Measurements from ENCODE around the gene ENOSF1.
"Not testable (repeated sequence)": the region's sequence is repeated elsewhere in the genome, so short reads cannot be mapped to it uniquely, and the experiment has no call there.

Gene ENOSF1, protein sequence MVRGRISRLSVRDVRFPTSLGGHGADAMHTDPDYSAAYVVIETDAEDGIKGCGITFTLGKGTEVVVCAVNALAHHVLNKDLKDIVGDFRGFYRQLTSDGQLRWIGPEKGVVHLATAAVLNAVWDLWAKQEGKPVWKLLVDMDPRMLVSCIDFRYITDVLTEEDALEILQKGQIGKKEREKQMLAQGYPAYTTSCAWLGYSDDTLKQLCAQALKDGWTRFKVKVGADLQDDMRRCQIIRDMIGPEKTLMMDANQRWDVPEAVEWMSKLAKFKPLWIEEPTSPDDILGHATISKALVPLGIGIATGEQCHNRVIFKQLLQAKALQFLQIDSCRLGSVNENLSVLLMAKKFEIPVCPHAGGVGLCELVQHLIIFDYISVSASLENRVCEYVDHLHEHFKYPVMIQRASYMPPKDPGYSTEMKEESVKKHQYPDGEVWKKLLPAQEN

DNA sequence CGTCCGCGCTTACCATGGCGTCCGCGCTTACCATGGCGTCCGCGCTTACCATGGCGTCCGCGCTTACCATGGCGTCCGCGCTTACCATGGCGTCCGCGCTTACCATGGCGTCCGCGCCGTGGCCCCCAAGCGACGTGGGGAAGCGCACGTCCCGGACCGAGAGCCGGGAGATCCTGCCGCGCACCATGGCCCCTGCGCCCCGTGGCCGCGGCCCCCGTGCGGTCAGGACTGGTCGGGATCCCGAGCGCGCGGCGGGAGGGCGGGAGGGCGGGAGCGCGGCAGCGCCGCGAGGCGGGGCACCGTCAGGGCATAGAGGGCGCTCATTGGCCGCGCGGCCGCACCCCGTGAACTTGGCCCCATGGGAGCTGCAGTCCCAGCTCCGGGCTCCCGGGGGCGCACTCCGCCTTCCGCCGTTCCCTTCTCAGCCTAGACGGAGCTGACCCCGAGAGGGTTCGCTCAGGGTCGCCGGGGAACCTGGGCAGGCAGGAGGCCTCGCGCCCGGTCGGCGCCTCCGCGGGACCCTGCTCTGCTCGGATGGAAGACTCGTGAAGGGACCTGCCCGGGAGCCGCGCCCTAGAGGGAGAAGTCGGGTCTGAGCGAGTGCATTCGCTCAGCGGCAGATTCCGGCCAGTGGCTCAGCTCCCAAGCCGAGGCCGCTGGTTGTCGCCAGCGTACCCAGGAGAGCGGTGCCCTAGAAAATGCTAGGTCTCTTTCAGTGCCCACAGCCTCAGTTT, at the start of gene ENOSF1:
Gene ENOSF1, minus strand, starts transcription at position 230 of the 734 bp plus-strand sequence. Its CDS starts 43 bp downstream, at position 187.
- DNase-seq = peak; percentile 95

DNA sequence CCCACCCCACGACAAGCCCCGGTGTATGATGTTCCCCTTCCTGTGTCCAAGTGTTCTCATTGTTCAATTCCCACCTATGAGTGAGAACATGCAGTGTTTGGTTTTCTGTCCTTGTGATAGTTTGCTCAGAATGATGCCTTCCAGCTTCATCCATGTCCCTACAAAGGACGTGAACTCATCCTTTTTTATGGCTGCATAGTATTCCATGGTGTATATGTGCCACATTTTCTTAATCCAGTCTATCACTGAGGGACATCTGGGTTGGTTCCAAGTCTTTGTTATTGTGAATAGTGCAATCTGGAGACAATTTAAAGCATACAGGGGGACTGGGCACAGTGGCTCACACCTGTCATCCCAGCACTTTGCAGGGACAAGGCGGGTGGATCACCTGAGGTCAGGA, 47.4 kb upstream of the ENOSF1 start:
- not testable (repeated sequence) for DNase-seq

DNA sequence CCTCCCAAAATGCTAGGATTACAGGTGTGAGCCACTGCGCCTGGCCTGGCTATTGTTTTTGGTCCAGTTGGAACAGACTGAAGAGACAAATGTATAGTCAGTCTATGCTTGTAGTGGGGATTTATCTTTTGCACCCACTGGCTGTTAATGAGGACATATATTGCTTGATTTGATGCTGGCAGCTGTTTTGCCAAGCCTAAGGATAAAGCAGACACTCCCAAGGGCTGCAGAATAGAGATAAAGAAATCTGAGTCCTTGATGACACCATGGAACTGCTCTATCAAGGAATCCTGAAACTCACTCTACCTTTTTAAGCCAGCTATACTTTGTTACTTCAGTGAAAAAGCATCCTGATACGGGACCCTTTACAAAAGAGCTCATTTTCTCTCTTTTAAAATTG, 43.1 kb upstream of the ENOSF1 start:
- no peak for DNase-seq

DNA sequence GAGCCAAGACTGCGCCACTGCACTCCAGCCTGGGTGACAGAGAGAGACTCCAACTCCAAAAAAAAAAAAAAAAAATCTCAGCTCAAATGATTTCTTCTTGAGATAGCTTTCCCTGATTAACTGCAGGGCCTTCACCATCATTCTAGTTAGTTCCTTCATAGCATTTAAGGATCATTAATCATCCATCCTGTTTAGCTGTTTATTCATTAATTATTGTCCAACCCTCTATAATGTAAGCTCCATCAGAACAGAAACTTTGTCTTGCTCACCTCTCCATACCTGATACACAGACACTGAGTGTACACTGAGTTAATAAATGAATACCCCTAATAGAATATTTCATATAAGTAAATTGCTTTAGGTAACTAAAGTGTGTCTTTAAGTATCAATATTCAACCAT, 42.2 kb upstream of the ENOSF1 start:
- no peak for DNase-seq

DNA sequence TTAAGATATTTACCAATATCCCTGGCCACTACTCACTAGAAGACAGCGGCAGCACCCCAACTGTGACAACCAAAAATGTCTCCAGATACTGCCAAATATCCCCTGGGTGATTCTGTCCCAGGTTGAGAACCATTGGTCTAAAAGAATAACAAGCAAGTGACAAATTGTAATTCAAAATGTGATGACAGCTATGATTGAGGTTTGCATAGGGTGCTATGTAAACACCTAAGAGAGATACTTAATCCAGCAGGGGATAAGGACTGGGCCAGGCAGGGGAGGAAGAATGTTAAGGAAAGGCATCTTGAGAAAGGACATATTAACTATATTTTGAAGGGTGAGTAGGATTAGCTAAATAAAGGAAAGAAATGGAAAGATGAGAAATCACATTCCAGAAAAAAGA, 38.0 kb upstream of the ENOSF1 start:
- no peak for DNase-seq

DNA sequence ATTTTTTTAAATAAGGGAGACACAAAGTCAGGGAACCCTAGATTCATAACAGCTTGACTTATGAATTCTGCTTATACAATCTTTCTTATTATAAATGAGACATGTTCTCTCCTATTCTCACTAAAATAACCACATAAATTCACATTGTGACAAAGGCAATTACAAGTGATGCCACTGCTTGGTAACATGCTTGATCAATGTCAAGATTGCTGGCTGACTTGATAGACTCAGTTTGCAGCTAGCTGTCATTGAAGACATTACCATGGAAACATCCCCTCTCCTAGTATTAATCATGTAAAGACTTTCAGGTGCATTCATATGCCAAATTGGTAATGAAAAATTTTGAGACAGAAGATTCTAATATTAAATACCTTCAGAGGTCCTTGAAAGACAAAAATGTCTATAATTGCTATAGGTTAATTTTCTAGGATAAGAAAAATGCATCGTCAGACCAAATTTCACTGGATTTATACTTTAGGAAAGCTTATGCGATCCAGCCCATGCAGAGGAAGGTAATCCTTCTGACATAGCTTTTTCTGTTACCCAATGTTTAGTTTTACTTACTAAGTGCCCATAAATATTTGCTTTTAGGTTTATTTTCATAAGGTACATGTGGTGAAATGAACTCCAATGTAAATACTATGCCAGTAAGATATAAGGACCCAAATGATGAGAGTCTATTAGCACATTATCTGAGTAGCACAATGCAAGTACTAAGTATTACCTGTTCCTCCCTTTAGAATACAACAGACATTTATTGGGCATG, 32.6 kb upstream of the ENOSF1 start:
- no peak for DNase-seq

DNA sequence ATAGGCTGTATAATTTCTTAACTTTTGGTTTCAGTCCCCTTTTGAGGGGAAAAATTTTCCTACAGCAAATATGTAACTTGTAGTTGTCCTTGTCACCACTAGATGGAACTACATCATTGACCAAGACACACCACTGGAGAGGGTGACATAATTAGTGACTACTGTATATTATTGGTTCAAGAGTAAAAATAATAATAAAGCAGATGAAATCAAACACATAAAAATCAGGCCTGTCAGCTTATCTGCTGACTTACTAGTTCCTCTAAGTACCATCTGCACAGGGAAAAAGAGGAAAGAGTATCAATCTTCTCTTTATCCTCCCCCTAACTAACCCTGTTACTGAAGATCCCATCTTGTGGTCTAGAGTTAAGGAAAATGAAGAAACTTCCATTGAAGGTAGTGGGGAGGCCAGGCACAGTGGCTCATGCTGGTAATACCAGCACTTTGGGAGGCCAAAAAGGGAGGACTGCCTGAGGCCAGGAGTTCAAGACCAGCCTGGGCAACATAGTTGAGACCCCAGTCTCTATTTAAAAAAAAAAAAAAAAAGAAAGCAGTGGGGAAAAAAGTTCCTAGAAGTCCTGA, 29.6 kb upstream of the ENOSF1 start:
- DNase-seq = no peak

DNA sequence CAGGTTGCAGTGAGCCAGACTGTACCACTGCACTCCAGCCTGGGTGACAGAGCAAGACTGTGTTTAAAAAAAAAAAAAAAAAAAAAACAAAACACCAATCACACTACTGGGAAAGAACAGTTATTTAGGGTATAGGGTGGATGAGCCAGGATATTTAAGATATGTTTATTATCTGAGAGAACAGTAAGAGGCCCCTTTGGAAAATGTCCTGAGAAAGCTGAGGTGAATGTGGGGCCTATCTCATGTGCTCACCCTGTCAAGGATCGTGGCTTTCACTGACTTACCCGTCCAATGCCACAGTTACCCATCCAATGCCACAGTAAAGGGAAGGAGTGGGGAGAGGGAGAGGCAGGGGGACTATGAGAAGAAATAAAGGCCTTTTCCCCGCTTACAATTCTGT, 19.9 kb upstream of the ENOSF1 start:
- no peak for DNase-seq

DNA sequence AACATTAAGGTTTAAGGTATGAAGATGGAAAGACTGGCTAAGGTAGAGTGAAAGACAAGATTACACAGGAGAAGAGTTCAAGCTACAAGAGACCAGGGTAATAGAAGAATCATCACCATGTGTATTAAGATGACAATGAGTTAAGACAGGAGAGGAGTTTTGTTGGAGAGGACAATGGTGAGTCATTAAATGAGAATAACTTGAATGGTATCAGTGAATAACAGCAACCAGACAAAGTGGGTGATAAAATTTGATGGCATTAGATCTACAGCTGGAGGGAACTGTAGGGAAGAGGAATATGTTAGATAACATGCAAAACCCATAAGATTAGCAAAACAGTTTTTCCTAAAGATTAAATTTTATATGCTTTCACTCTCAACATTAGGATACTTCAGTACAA, 18.8 kb upstream of the ENOSF1 start:
- DNase-seq = no peak

DNA sequence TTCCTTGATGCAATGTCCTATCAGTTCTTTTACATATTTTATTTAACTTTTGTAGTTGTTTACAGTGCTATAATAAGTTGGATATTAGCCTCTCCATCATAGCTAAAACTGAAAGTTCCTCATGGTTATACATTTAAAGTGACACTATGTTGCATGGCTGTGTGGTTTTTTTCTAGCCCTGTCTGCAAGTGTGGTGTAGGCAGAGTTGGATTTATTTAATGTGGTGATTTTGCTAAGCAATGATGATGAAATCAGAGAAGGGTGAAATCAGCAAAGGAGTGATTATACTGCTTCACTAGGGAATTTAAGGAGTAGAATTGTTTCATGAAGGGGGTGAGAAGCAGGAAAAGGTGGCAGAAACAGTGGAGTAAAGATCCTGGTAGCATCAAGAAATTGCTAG, 18.3 kb upstream of the ENOSF1 start:
- DNase-seq = no peak

DNA sequence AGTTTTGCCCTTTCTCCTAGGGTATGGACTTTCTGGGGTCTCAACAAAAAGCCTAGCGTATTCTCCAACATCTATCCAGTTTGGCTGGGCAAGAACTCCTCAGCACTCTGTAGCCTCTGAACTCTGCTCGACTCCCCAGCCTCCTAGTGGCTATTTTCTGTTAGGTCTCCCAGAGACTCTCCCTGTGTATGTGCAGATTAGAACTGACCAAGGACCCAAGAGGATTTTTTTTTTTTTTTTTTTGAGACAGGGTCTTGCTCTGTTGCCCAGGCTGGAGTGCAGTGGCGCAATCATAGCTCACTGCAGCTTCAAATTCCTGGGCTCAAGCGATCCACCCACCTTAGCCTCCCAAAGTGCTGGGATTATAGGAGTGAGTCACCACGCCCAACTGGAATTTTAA, 17.7 kb upstream of the ENOSF1 start:
- not testable (repeated sequence) for DNase-seq

DNA sequence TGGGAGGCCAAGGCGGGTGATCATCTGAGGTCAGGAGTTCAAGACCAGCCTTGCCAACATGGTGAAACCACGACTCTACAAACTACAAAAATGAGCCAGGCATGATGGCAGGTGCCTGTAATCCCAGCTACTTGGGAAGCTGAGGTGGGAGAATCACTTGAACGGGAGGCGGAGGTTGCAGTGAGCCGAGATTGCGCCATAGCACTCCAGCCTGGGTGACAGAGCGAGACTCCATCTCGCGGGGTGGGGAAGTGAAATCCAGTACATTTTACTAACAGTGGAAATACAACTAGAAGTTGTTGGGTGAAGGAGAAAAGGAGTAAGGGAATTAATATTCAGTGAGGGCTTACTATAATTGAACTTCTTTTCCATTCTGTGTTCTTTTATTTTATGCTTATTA, 13.2 kb upstream of the ENOSF1 start:
- no peak for DNase-seq

DNA sequence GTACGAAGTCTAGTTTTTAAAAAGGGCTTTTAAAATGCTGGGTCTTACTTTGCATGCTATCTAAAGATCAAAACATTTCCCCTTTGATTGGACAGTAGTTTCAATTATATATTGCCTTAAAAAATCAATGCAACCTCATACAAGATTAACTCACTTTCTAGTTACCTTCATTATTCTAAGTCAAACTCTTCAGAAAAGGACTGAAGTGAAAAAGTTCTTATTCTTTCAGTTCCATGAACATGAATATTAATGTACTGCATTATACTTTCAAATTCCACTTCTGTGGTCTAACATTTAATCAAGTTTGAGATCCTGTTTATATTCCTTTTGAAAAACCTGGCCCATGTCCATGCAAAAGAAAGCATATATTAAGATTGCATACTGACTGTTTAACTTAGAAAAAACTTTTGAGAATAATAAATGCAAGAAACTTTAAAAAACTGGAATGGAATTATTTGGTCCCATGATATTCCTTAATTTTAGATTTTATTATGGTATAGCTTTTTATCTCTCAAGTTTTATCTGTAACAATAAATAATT, 11.2 kb upstream of the ENOSF1 start:
- DNase-seq = no peak

DNA sequence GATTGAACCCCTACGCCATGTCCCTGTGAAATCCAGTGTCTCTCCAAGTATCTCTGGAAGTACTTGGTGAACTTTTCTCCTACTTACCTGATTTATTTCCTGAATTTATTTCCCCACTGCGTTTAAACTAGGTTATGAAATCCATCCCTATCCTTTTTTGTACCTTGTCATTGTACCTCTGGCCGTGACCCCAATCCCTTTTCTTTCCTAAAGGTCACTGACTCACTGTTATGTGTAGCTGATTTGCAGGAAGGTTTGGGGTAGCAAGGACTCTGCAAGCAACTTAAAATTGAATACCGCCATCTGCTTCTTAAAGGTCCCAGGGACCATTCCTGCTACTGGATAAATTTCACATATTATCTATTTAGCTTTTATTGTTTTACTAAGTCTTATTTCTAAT, 4.6 kb upstream of the ENOSF1 start:
- DNase-seq = no peak

DNA sequence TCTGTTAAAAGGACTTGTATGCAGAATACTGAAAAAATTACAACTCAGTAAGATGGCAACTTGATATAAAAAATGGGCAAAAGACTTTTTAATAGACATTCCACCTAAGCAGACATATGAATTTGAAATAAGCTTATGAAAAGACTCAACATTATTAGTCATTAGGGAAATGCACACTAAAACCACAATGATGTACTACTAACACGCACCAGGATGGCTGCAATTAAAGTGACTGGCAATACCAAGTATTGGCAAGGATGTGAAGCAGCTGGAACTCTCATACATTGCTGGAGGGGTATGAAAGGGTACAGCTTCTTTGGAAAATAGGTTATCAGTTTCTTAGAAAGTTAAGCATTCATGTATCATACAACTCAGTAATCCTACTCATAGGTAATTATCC, 3.2 kb upstream of the ENOSF1 start:
- no peak for DNase-seq

DNA sequence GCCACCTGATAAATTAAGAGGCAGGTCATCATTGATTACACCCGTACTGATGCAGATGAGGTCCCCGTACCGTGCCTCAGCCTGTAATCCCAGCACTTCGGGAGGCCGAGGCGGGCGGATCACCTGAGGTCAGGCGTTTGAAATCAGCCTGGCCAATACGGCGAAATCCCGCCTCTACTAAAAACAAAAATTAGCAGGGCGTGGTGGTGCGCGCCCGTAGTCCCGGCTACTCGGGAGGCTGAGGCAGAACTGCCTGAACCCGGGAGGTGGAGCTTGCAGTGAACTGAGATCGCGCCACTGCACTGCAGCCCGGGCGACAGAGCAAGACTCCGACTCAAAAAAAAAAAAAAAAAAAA, 683 bp upstream of the ENOSF1 start:
- no peak for DNase-seq

DNA sequence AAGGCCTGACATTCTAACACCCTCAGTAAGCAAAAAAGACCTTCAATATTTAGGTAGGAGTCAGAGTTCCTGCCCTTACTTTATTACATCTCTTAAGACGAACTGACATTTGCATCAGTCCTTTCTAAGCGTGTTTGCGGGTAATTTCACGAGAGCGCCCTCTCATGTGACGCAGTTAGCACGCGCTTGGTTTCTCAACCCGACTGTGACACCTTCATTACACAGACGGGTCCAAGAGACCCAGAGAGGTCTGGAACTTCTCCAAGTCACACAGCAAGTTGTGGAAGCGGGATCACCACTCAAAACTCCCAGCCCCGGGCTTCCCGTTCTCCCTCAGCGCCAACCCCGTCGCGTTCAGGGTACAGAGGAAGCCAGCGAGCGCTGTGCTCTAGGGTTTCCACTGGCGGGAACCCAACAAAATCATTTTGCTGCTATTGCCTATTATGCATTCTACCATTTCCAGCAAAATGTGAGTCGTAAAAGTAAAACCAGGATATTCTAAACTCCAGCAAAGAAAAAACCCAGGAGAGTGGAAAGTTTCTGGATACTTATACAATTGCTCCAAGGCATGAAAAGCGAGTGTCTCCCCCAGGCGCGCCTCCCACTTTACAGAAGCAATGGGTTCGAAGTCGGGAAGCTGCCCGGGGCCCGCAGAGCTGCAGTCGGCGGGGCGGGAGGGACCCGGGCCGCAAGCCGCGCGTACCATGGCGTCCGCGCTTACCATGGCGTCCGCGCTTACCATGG, 601 bp downstream of the ENOSF1 start:
- DNase-seq = peak; percentile 86

DNA sequence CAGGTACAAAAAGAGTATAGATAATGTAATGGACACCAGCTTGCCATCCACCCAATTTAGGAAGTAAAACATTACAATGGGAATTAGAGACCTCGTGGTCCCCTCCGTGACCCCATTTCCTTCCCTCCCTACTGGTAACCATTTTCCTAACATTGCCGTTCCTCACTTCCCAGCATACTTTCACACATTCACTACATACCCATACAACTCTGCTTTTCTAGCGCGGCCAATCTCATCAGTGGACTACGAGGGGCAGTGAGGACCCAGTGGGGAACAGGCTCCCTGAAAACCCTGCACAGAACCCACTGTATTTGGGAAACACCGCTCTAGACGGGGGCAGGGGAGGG, 1.1 kb downstream of the ENOSF1 start:
- no peak for DNase-seq

DNA sequence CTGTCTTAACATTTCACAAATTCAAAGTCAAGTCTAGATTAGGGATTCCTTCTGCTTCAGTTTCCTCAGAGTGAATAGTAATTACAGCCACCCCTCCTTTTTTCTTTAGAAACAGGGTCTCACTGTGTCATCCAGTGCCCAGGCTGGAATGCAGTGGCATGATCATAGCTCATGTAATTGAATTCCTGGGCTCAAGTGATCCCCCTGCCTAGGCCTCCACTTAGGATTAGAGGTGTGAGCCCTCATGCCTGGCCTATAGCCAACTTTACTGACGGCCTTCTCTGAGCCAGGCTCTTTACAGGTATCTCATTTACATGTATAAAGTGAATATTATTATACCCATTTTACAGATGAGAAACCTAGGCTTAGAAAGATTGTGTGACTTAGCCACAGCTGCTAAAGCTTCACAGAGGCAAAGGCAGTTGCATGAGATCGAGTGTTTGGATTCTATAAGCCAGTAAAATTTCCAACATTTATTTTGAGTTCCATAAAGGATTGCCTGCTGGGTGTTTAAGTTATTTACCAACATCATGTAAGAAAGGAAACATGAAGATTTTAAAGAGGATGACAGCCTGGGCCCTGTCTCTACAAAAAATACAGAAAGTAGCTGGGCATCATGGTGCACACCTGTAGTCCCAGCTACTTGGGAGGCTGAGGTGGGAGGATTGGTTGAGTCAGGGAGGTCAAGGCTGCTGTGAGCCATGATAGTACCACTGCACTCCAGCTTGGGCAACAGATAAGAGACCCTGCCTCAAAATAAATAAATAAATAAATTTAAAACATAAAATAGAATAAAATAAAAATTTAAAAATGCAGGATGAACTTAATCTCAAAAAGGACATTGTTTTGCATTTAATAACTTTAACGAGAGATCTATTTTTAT, 1.8 kb downstream of the ENOSF1 start:
- no peak for DNase-seq

DNA sequence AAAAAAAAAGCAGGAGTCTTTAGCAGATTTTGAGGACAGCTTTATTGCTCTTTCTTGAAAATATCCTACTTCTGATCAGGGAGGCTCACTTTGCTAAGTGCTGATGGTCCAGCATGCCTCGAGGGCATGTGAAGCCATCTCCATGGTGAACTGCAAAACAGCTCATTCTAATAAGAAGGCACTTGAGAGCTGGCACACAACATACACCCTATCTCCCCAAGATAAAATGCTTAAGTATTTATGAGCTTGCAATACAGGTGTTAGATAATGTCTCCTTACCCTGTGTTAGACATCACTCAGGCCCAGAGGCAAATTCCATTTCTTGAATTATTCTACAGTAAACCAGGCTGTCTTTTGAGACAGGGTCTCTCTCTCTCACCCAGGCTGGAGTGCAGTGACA, 2.7 kb downstream of the ENOSF1 start:
- DNase-seq = no peak

DNA sequence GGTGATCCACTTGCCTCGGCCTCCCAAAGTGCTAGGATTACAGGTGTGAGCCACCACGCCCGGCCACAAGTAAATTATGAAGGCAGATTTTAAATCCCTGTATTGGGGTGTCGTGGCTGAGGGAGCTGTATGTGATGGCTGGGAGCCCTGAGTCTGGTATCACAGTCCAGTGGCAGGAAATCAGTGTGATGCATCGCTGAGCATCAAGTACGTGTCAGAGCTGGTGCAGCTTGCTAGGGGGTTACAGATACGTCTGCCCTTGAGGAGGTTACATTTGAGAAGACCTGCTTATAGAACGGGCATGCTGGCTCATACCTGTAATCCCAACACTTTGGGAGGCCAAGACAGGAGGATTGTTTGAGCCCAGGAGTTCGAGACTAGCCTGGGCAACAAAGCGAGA, 4.3 kb downstream of the ENOSF1 start:
- no peak for DNase-seq

Data from activated CD8-positive, alpha-beta memory T cell treated with anti-CD3 and anti-CD28 coated beads for 24 hours (primary cell).